Subcutaneous adipose tissue (tissue), 4 donors: Measurements from ENCODE around the gene USP20. TPM values are rescaled to one million over a fixed set of nuclear protein-coding genes. Genes with fewer than 3 reads are reported as not detected.

Experiments used
- CTCF ChIP-seq: fragments of 450-650 bp; IDR thresholded peaks from one replicate; pipeline ENCODE4 v1.5.1; 2016; ENCODE audit warnings: low read depth, mild to moderate bottlenecking, control low read depth, antibody characterized with exemption, moderate library complexity
- total RNA-seq, 4 donors: library from RNA; depleted of rRNA; stranded (reverse); fragments of >200 nt; gene quantifications; one replicate each; pipeline ENCODE4 v1.1.0, GENCODE V29; 2016

Gene USP20
- total RNA-seq, 4 donors from 2014 or later: 12.1 to 23.7 (median 19.8) TPM

- no peak for TF ChIP-seq CTCF
These were observed 11.2 kb upstream of the USP20 start, which contains the start of gene TOR1A for GRCh38 chr9:129823935-129824601. Gene TOR1A, minus strand, starts transcription at chr9:129824136. Its CDS starts 51 bp downstream, at chr9:129824085.

DNA sequence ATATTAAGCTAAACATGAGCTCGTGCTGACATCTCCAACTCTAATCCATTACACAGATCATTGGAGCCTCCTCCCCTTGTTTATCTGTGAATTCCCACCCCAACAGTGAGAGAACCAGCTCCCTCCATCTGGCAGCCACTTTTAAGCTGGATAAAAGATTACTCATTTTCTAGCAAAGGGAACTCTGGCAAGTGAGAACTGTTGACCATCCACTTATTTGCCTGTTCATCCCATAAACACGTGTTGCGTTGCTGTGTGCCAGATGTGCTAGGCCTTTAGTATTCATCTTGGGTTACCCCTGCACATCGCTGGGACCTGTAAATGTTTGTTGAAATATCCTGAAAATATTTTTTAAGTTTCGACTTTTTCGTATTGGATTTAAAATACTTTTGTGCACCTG lies 8.9 kb upstream of the USP20 start:
- TF ChIP-seq CTCF: no peak

DNA sequence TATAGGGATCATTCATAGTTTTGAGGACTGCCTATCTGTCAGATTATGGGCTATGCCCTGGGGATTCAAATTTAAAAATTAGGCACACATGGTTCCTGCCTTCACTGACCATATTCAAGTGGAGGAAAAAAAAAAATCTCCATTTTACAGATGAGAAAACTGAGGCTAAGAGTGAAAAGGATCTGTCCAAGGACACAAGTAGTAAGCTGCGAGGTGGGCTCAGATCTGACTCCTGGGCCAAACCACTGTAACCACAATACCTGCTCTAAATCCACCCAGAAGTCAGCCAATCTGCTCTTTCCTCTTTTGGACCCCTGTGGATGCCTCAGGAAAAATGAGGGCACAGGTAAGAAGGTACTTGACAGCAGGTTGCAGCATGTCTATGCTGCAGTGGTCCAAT lies 8.5 kb upstream of the USP20 start:
- no peak for TF ChIP-seq CTCF

- TF ChIP-seq CTCF: no peak
These were observed 7.2 kb upstream of the USP20 start for GRCh38 chr9:129828051-129828450.

GRCh38 chr9:129828969-129829368 lies 6.3 kb upstream of the USP20 start:
- no peak for TF ChIP-seq CTCF

- no peak for TF ChIP-seq CTCF
These were observed 2.3 kb upstream of the USP20 start for GRCh38 chr9:129832982-129833381.

DNA sequence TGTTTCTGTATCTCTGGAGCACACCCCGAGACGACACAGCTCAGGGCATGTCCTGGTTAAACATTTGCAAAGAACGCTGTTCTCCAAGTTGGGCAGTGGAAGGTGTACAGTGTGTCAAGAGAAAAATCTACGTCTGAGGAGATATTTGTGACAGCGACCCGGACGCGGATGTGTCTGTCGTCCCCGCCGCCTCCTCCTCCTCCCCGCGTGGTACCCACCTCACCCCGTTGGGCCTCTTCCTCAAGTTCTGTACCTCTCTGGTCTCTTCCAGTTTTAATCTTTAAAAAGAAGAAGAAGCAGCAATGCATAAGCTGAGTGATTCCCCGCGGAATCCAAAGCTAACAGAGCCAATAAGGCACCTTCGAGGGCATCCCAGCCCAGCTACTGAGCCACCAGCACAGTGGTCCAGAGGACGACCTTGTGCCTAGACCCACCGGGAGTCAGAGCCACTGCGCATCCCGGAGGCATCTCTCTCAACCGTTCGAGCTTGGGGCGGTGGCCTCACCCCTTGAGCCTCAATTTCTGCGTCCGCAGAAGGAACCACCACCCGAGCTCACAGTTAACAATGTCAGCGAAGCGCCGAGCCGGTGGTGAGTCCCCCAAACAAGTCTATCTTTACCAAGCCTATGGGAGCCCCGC lies 650 bp upstream of the USP20 start:
- TF ChIP-seq CTCF: no peak
